A549 (cell line): ENCODE data around the gene SSBP3. TPM values are rescaled to one million over a fixed set of nuclear protein-coding genes. Genes with fewer than 3 reads are reported as not detected.

Experiments
- ATAC-seq, 2 experiments: fragments of 200-7000 bp in 1 of 2; fragments of >200 bp in 1 of 2; cut with Nextera tagmentation in 1 of 2; cut with Tn5 transposase in 1 of 2; 3 replicates each; pipeline versions ENCODE4 v1.8.0 to v1.9.1; 2018 to 2020; ENCODE audit warnings: mild to moderate bottlenecking in 1 of 2, moderate library complexity in 1 of 2
- CTCF ChIA-PET: fragments of 300-600 bp; sonication (Branson Sonifier 250); formaldehyde crosslinking; extraction: SDS; loops from one replicate; lab custom pipeline; 2021; ENCODE audit warnings: antibody characterized with exemption, inconsistent platforms; lab: Yijun Ruan, JAX
- POLR2A ChIA-PET: fragments of 350-600 bp; formaldehyde crosslinking; extraction: SDS; loops from one replicate; lab custom pipeline; 2021; ENCODE audit warnings: antibody characterized with exemption, inconsistent platforms; lab: Yijun Ruan, JAX
- DNase-seq, 2 experiments: peaks; one replicate each; pipeline versions ENCODE4 v3.0.0 to v3.0.0-alpha.2; 2011 to 2016; ENCODE audit warnings: low read depth in 1 of 2, low spot score in 1 of 2
- FAIRE-seq: peaks from 2 replicates; lab custom pipeline; 2011; peaks lifted over from hg19 to GRCh38; lab: Jason Lieb, UNC
- H3K27ac ChIP-seq, 2 experiments: fragments of >200 bp; sonication (Bioruptor Twin); formaldehyde crosslinking; 3 replicates each; pipeline ENCODE4 v1.5.1; 2016 to 2017
- H3K4me1 ChIP-seq: fragments of >200 bp; sonication (Bioruptor Twin); formaldehyde crosslinking; 3 replicates; pipeline ENCODE4 v1.6.1; 2016
- H3K4me2 ChIP-seq: fragments of >200 bp; sonication (Bioruptor Twin); formaldehyde crosslinking; 3 replicates; pipeline ENCODE4 v1.6.1; 2016
- H3K4me3 ChIP-seq: fragments of >200 bp; sonication (Bioruptor Twin); formaldehyde crosslinking; 3 replicates; pipeline ENCODE4 v1.5.1; 2016
- H3K9me3 ChIP-seq: fragments of >200 bp; sonication (Bioruptor Twin); formaldehyde crosslinking; 3 replicates; pipeline ENCODE4 v1.6.1; 2016
- BCL3 ChIP-seq: fragments of >200 bp; sonication (Bioruptor Twin); formaldehyde crosslinking; IDR thresholded peaks from 3 replicates; pipeline ENCODE4 v1.6.1; 2016
- CBX2 ChIP-seq: fragments of 200-600 bp; sonication (generic); IDR thresholded peaks from 2 replicates; pipeline ENCODE4 v1.6.1; 2016; ENCODE audit warnings: low read depth, mild to moderate bottlenecking, borderline replicate concordance
- CBX8 ChIP-seq: fragments of 200-600 bp; sonication (generic); IDR thresholded peaks from 2 replicates; pipeline ENCODE4 v1.6.1; 2016
- CEBPB ChIP-seq, 2 experiments: fragments of >200 bp in 1 of 2; sonication (Bioruptor Twin) in 1 of 2; formaldehyde crosslinking in 1 of 2; IDR thresholded peaks; 2 replicates each; pipeline ENCODE4 v1.6.1; 2012 to 2016
- CHD2 ChIP-seq: fragments of 150-350 bp; IDR thresholded peaks from 2 replicates; pipeline ENCODE4 v1.6.1; 2014; ENCODE audit warnings: low read length; ENCODE audit not compliant: partially characterized antibody
- CHD4 ChIP-seq: fragments of 200-600 bp; sonication (generic); IDR thresholded peaks from 2 replicates; pipeline ENCODE4 v1.6.1; 2016; ENCODE audit warnings: antibody characterized with exemption, mild to moderate bottlenecking, borderline replicate concordance
- ELK1 ChIP-seq: fragments of 150-350 bp; IDR thresholded peaks from 2 replicates; pipeline ENCODE4 v1.6.1; 2014; ENCODE audit warnings: low read depth, mild to moderate bottlenecking, low read length
- FOSL2 ChIP-seq, 2 experiments: fragments of 450-650 bp in 1 of 2; fragments of >200 bp in 1 of 2; sonication (Bioruptor Twin) in 1 of 2; formaldehyde crosslinking; IDR thresholded peaks; 2 replicates each; pipeline versions ENCODE4 v1.5.0 to v1.6.1; 2016 to 2020; ENCODE audit warnings: mild to moderate bottlenecking in 1 of 2, moderate library complexity in 1 of 2
- HDAC2 ChIP-seq: fragments of 200-600 bp; sonication (generic); IDR thresholded peaks from 2 replicates; pipeline ENCODE4 v1.6.1; 2016
- HOXA7 ChIP-seq: fragments of 250-450 bp; sonication (Bioruptor Pico); IDR thresholded peaks from 2 replicates; pipeline ENCODE4 v1.5.0; 2020; ENCODE audit warnings: mild to moderate bottlenecking, moderate library complexity
- HOXB13 ChIP-seq: fragments of 250-450 bp; sonication (Bioruptor Pico); IDR thresholded peaks from 2 replicates; pipeline ENCODE4 v1.5.0; 2020; ENCODE audit warnings: low read depth, mild to moderate bottlenecking, moderate library complexity
- JUN ChIP-seq, 2 experiments: fragments of >200 bp; sonication (Bioruptor Twin); formaldehyde crosslinking; IDR thresholded peaks; 2 replicates in 1 of 2; 3 replicates in 1 of 2; pipeline ENCODE4 v1.6.1; 2016 to 2017
- KDM1A ChIP-seq: fragments of 200-600 bp; sonication (generic); IDR thresholded peaks from 2 replicates; pipeline ENCODE4 v1.6.1; 2016; ENCODE audit warnings: low read depth, mild to moderate bottlenecking
- NFE2L2 ChIP-seq: fragments of 150-350 bp; conservative IDR thresholded peaks from 2 replicates; pipeline ENCODE4 v1.6.1; 2014; ENCODE audit warnings: low read length
- NPAS2 ChIP-seq: fragments of 250-450 bp; sonication (Bioruptor Pico); IDR thresholded peaks from 2 replicates; pipeline ENCODE4 v1.8.0; 2022; ENCODE audit warnings: mild to moderate bottlenecking, moderate library complexity, borderline replicate concordance
- NR3C1 ChIP-seq: fragments of >200 bp; sonication (Bioruptor Twin); formaldehyde crosslinking; IDR thresholded peaks from 3 replicates; pipeline ENCODE4 v1.6.1; 2017
- POLR2AphosphoS2 ChIP-seq: conservative IDR thresholded peaks from 2 replicates; pipeline ENCODE4 v1.6.1; 2012; ENCODE audit warnings: low read length, improper control_type of control experiment, inconsistent platforms
- RAD21 ChIP-seq, 2 experiments: fragments of >200 bp in 1 of 2; sonication (Bioruptor Twin) in 1 of 2; formaldehyde crosslinking in 1 of 2; IDR thresholded peaks in 1 of 2; conservative IDR thresholded peaks in 1 of 2; 2 replicates in 1 of 2; 3 replicates in 1 of 2; pipeline ENCODE4 v1.6.1; 2012 to 2018; ENCODE audit warnings: inconsistent platforms in 1 of 2
- RCOR1 ChIP-seq: fragments of 150-350 bp; IDR thresholded peaks from 2 replicates; pipeline ENCODE4 v1.6.1; 2014; ENCODE audit warnings: antibody characterized with exemption, low read length, low read depth
- REST ChIP-seq: fragments of 200-600 bp; sonication (generic); IDR thresholded peaks from 2 replicates; pipeline ENCODE4 v1.6.1; 2016; ENCODE audit warnings: antibody characterized with exemption, mild to moderate bottlenecking, moderate library complexity
- RFX5 ChIP-seq: fragments of 450-650 bp; IDR thresholded peaks from 2 replicates; pipeline ENCODE4 v1.7.1; 2014; ENCODE audit warnings: antibody characterized with exemption, mild to moderate bottlenecking, moderate library complexity
- RNF2 ChIP-seq: fragments of 200-600 bp; sonication (generic); IDR thresholded peaks from 2 replicates; pipeline ENCODE4 v1.6.1; 2016; ENCODE audit warnings: low read depth, mild to moderate bottlenecking, antibody characterized with exemption, moderate library complexity, borderline replicate concordance
- SMC3 ChIP-seq: fragments of >200 bp; sonication (Bioruptor Twin); formaldehyde crosslinking; IDR thresholded peaks from 3 replicates; pipeline ENCODE4 v1.6.1; 2018; ENCODE audit warnings: inconsistent platforms
- ZSCAN20 ChIP-seq: fragments of 250-450 bp; sonication (Bioruptor Pico); IDR thresholded peaks from 2 replicates; pipeline ENCODE4 v1.8.0; 2022; ENCODE audit warnings: mild to moderate bottlenecking, moderate library complexity
- WGBS: methylation state at CpG from one replicate; pipeline ENCODE4 v1.1.6; 2017; ENCODE audit errors: missing lambda C conversion rate; 5-methylcytosine and 5-hydroxymethylcytosine counted together
- polyA plus RNA-seq, 4 experiments: library from polyadenylated mRNA; depleted of rRNA in 3 of 4; stranded (reverse); fragments of >200 nt; fragmentation: RNase III in 1 of 4; extraction: RNeasy Plus Mini Kit Qiagen cat#74134 plus additional on column Dnase treatment in 1 of 4; gene quantifications; 2 replicates in 3 of 4; 3 replicates in 1 of 4; pipeline ENCODE4 v1.2.3, GENCODE V29; 2011 to 2017

SSBP3 gene
- polyA plus RNA-seq, 2 of the 4 experiments (the other 2 are of a cell fraction) = 7.2 to 9.1 TPM

GRCh38 chr1:54385727-54386022, 20.5 kb downstream of the SSBP3 start (continued):
- TF ChIP-seq REST (no peak), JUN (IDR thresholded peaks at IDR 0.05) (no peak), CHD2 (no peak), ZSCAN20 (no peak), HDAC2 (no peak)

GRCh38 chr1:54384918-54385726, 21.1 kb downstream of the SSBP3 start:
- CTCF ChIA-PET = interaction anchor here (1.0 kb wide), 1 partner anchor 104 kb away, joined by 4 read pairs; no protein-coding TSS in a partner anchor
- Histone ChIP-seq H3K4me1 (0 out of 3 replicates have a peak, but pooled peaks cover 3% of the 10 kb centered on the region), H3K4me2 (no peak overlapping the region), H3K9me3 (no peaks in the 10 kb centered on the region), H3K4me3 (no peak overlapping the region), H3K27ac (no peak overlapping the region)
- 77% methylated on average over 7 of the region's 7 CpGs for WGBS
- ATAC-seq (no peak), DNase-seq (no peak), FAIRE-seq (no peak)
- POLR2A ChIA-PET = no interaction called here
- TF ChIP-seq RAD21 (conservative IDR thresholded peaks at IDR 0.05 in 1 of 2, IDR thresholded peaks at IDR 0.05 in 1 of 2) (no peak), NPAS2 (CRISPR knock-in tag) (no peak), KDM1A (no peak), POLR2AphosphoS2 (no peak), CHD2 (no peak), CEBPB (IDR thresholded peaks at IDR 0.05) (no peak)

- ATAC-seq (no peak), FAIRE-seq (no peak), DNase-seq (no peak)
- Histone ChIP-seq H3K4me1 (0 out of 3 replicates have a peak, but pooled peaks cover 3% of the 10 kb centered on the region), H3K9me3 (no peaks in the 10 kb centered on the region), H3K27ac (no peak overlapping the region), H3K4me3 (no peak overlapping the region), H3K4me2 (no peak overlapping the region)
- WGBS = 94% methylated on average over 2 of the region's 2 CpGs
- ChIA-PET CTCF (interaction anchor here (1.0 kb wide), 1 partner anchor 105 kb away, joined by 4 read pairs; no protein-coding TSS in a partner anchor), POLR2A (no interaction called here)
- TF ChIP-seq HOXA7 (CRISPR knock-in tag) (no peak), FOSL2 (IDR thresholded peaks at IDR 0.05) (no peak), FOSL2 (CRISPR knock-in tag; IDR thresholded peaks at IDR 0.05) (no peak), RFX5 (no peak), ZSCAN20 (no peak), RAD21 (conservative IDR thresholded peaks at IDR 0.05 in 1 of 2, IDR thresholded peaks at IDR 0.05 in 1 of 2) (no peak), CHD4 (no peak), CBX8 (no peak), RNF2 (no peak), ELK1 (no peak), REST (no peak), SMC3 (no peak), POLR2AphosphoS2 (no peak), CBX2 (no peak), NR3C1 (no peak), HOXB13 (CRISPR knock-in tag) (no peak), RCOR1 (no peak), BCL3 (no peak), NFE2L2 (no peak)
Observed at GRCh38 chr1:54384471-54384870, 21.7 kb downstream of the SSBP3 start.
